HEK293T (cell line): Measurements from ENCODE around the gene LTBP2.

Experiments used
- BHLHE40 ChIP-seq: fragments of 450-650 bp; IDR thresholded peaks from 2 replicates; pipeline ENCODE4 v1.6.1; 2016; ENCODE audit warnings: mild to moderate bottlenecking, moderate library complexity, borderline replicate concordance
- ELF4 ChIP-seq: fragments of 450-650 bp; IDR thresholded peaks from 2 replicates; pipeline ENCODE4 v1.6.1; 2017; ENCODE audit warnings: antibody characterized with exemption
- FOXK2 ChIP-seq: fragments of 450-650 bp; IDR thresholded peaks from 2 replicates; pipeline ENCODE4 v1.6.1; 2016; ENCODE audit warnings: mild to moderate bottlenecking
- FOXM1 ChIP-seq: fragments of 450-650 bp; IDR thresholded peaks from 2 replicates; pipeline ENCODE4 v1.6.1; 2017; ENCODE audit warnings: mild to moderate bottlenecking, borderline replicate concordance
- SP1 ChIP-seq: fragments of 450-650 bp; IDR thresholded peaks from 2 replicates; pipeline ENCODE4 v1.6.1; 2017
- SUZ12 ChIP-seq: fragments of 450-650 bp; IDR thresholded peaks from 2 replicates; pipeline ENCODE4 v1.6.1; 2016; ENCODE audit warnings: mild to moderate bottlenecking

DNA sequence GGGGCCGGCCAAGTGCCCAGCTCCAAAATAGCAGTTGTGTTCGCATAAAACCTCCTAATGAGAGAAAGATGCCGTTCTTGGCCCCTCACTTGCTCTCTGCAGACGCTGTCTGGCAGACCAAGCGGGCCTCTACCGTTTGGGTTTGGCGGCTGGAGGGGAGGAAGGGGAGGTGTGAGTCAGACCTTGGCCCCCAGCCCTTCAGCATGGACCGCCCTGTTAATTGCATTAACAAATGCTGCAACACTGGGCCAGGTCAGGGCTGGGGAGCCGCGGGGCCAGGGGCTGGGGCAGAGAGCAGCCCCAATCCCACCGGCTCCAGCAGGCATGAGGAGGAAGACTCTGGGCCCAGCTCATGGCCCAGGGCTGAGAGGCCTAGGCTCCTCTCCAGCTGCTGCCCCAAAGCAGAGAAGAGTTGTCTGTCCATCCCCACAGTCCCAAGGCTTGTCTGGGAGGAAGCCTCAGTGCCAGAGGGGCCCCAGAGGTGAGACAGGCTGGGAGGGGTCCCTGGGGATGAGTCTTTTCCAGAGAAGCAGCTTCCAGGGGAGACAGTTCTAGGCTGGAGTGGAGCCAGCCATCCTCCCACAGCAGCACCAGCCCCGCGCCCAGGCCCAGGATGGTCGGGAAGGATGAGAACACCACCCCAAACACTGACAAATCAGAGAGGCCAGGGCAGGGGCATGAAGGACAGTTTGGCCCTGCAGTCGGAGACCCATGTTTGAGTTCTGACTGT is 16.9 kb downstream of the LTBP2 start:
- no peak for TF ChIP-seq SP1
- no peak for TF ChIP-seq BHLHE40
- no peak for TF ChIP-seq FOXK2
- TF ChIP-seq SUZ12, result no peak
- no peak for TF ChIP-seq FOXM1
- no peak for TF ChIP-seq ELF4
